GM18868 (cell line): ENCODE measurements around the gene EXOC6B.
"Not testable (repeated sequence)": the region's sequence is repeated elsewhere in the genome, so short reads cannot be mapped to it uniquely, and the experiment has no call there.

Source experiments
- ATAC-seq: cut with Tn5 transposase; IDR thresholded peaks from one replicate; pipeline ENCODE4 v1.9.1; 2021; ENCODE audit warnings: mild to moderate bottlenecking, moderate library complexity; ENCODE audit not compliant: unreplicated experiment

EXOC6B gene

DNA sequence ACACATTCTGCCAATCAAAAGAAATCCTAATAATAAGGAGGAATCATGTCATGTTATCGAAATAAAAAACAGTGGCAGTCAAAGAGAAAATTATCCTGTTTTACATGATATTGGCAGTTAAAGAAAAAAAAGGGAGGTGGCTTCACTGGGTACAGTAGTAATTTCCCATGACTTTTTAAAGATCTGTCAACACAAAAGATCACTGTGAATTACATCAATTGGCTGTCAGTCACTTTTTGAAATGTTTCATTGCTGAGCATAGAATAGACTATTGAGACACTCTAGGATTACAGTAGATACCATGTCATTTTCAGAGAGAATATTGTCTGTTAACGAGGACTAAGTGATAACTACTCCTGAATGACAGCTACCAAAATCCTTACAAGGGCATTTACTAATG, 342.5 kb downstream of the EXOC6B start:
- no peak for ATAC-seq

GRCh38 chr2:72475246-72475645, 350.6 kb downstream of the EXOC6B start:
- no peak for ATAC-seq

GRCh38 chr2:72457801-72458516, 367.9 kb downstream of the EXOC6B start:
- ATAC-seq: no peak

GRCh38 chr2:72454189-72454588, 371.6 kb downstream of the EXOC6B start:
- no peak for ATAC-seq

- ATAC-seq: no peak
Observed at GRCh38 chr2:72442270-72442669, 383.6 kb downstream of the EXOC6B start.

DNA sequence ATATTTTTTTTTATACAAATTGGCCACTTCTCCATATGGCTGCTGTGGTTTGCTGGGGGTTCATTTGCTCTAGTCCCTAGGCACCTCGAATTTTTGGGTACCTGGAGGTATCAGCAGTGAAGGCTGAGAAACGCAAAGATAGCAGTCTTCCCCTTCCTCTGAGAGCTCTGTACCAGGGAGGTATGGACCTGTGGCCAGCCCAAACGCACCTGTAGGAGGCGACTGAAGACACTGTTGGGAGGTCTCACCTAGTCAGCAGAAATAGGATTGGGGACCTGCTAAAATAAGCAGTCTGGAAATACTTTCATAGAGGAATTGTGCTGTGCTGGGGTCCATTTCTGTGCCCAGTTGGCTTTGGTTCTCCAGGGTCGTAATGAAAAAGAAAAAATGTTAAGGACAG, 385.9 kb downstream of the EXOC6B start:
- no peak for ATAC-seq

- ATAC-seq: no peak
Observed at GRCh38 chr2:72438364-72438763, 387.5 kb downstream of the EXOC6B start.

GRCh38 chr2:72431737-72432136, 394.1 kb downstream of the EXOC6B start:
- no peak for ATAC-seq

GRCh38 chr2:72427022-72427861, 398.6 kb downstream of the EXOC6B start:
- ATAC-seq: no peak

- no peak for ATAC-seq
Observed at GRCh38 chr2:72425996-72426395, 399.8 kb downstream of the EXOC6B start.

- ATAC-seq: no peak
Observed at GRCh38 chr2:72423756-72424155, 402.1 kb downstream of the EXOC6B start.

- ATAC-seq: not testable (repeated sequence)
Observed at GRCh38 chr2:72421771-72422379, 404.0 kb downstream of the EXOC6B start.

DNA sequence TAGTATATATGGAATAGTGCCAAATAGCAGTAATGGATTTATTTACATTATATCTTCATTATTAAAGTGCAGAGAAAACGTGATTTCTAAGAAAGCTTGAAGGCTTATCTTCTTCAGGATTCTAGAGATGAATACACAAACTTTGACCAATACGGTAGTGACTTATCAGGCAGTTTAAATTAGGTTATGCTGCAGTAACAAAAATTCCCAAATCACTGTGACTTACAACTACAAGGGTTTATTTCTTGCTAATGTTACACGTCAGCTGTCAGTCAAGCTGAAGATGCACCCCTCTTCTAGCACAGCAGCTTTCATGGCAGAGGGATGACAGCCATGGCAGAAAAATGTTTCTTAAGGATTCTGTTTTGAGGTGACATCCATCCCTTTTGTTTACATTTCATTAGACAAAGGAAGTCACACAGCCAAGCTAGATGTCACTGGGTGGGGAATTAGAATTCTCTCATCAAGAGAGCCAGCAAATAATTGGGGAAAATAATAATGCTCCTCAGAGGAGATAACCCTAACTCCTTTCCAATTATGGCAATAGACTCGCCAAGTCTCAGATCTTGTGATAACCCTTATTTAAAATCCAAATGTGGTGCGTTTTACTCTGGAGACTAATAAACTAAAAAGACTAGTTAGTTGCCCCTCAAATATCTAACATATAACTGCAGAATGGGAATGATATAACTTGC, 409.9 kb downstream of the EXOC6B start:
- no peak for ATAC-seq

DNA sequence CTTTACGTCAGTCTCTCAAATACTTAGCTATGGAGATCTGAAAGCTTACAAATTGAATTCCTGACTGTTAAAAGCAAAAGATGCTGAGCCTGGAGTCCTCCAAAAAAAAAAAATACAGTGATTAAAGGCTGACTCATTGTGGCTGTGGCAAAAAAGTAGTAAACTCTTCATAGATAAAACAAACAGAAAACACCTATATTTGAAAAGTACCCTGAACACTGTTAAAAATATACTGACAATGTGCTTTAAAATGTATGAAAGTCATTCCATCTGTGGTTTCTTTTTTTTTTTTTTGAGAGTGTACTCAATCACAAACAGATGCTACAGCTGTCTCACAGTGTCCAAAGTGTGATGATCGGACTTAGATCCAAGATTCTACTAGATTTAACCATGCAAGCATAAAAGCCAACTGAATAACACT, 410.6 kb downstream of the EXOC6B start:
- ATAC-seq: no peak

DNA sequence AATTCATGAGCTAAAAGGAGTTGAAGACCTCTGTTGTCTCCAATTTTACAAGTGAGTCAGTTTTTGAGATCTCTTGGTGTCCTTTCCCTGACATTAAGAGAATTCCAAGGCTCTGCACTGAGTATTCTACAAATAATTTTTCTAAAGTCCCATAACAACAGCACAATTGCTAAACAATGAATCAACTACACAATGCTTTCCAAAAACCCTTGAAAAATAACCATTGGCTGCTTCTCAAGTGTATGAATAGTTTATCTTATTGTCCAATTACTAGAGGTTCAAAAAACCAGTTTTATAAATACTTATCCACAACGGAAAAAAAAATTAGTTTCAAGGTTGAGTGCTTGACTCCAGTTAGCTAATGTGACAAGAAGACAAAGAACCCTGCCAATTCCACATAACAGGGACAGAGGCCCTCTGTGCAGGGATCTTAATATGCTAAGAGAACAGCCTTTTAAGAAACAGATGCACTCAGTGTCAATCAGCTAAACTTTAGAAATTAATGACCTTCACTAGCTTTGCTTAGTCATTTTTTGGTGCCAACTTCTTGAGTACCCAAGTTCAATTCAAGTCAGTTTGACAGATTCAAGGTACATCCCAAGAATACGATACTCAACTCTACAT, 411.6 kb downstream of the EXOC6B start:
- no peak for ATAC-seq

DNA sequence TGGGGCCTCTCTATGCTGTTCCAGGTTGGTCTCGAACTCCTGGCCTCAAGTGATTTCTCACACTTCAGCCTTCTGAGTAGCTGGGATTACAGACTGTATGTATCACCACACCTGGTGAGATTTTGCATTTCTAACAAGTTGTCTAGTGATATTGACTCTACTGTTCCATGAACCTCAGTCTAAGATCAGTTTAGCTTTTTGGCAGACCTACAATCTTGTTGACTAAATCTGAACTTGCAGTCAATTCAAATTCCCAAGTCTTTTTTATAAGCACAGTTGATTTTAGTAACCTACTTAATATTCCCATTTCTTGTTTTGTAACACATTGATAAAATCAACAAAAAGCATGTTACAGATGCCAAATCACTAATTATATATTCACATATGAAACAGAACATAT, 412.1 kb downstream of the EXOC6B start:
- ATAC-seq: no peak

DNA sequence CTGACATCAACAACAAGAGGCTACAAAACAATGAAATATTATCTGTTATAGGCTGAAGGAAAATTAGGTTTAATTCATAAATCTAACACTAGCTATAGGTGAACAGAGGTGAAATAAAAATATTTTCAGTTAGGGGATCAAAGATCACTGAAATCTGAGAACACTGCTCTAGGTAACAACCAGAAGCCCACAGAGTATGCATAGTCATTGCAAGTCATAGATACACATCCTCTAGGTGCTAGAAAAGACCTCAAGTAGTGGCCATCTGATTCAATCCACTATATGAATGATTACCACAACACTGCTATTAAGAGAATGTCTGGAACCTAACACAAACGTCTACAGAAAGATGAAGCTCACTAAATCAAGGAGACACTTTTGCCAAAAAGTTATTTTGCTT, 413.6 kb downstream of the EXOC6B start:
- no peak for ATAC-seq

DNA sequence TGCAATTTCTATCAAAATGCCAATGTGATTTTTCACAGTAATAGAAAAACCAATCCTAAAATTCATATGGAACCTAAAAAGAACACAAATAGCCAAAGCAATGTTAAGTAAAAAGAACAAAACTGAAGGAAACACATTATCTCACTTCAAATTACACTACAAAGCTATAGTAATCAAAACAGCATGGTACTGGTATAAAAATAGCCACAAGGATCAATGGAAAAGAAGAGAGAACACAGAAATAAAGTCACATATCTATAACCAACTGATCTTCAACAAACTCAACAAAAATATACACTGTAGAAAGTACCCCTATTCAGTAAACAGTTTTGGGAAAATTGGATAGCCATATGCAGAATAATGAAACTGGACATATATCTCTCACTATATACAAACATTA, 426.0 kb downstream of the EXOC6B start:
- ATAC-seq: no peak

GRCh38 chr2:72395096-72395495, 430.7 kb downstream of the EXOC6B start:
- ATAC-seq: no peak

- no peak for ATAC-seq
Observed at GRCh38 chr2:72394541-72395070, 431.2 kb downstream of the EXOC6B start.

- no peak for ATAC-seq
Observed at GRCh38 chr2:72389447-72389846, 436.4 kb downstream of the EXOC6B start.
